HepG2 (cell line): ENCODE results near the gene NBEAL2. TPM values are rescaled to one million over a fixed set of nuclear protein-coding genes. Genes with fewer than 3 reads are reported as not detected.

Source experiments
- ATAC-seq: fragments of 200-7000 bp; cut with Tn5 transposase; 3 replicates; pipeline ENCODE4 v1.9.1; 2020; ENCODE audit warnings: mild to moderate bottlenecking, moderate library complexity
- BruUV-seq: library from RNA; stranded (reverse); fragments of 400-500 nt; replicated peaks from 2 replicates; lab custom pipeline; 2021; lab: Mats Ljungman, UMichigan
- CTCF ChIA-PET: fragments of 300-600 bp; formaldehyde crosslinking; extraction: SDS; loops from one replicate; lab custom pipeline; 2021; ENCODE audit warnings: low total read pairs, inconsistent platforms, low intra/inter-chr PET ratio; lab: Yijun Ruan, JAX
- POLR2A ChIA-PET: fragments of 350-600 bp; sonication (Branson Sonifier 250); formaldehyde crosslinking; loops from one replicate; lab custom pipeline; 2020; ENCODE audit warnings: antibody characterized with exemption, inconsistent platforms; lab: Yijun Ruan, JAX
- DNase-seq: peaks from one replicate; pipeline ENCODE4 v3.0.0-alpha.2; 2015; ENCODE audit warnings: low spot score
- FAIRE-seq: peaks from 3 replicates; lab custom pipeline; 2011; peaks lifted over from hg19 to GRCh38; lab: Jason Lieb, UNC
- H2AFZ ChIP-seq: one replicate; pipeline ENCODE4 v1.6.1; 2011; ENCODE audit warnings: low read length, inconsistent platforms
- H3K27ac ChIP-seq: fragments of 300-600 bp; 3 replicates; pipeline ENCODE4 v1.8.0; 2011; ENCODE audit warnings: mixed run types, mild to moderate bottlenecking, mixed read lengths, low read length, inconsistent platforms; ENCODE audit not compliant: insufficient read depth; ENCODE audit errors: extremely low read length
- H3K27me3 ChIP-seq, 2 experiments: fragments of 200-600 bp in 1 of 2; 2 replicates in 1 of 2; 3 replicates in 1 of 2; pipeline versions ENCODE4 v1.6.0 to v1.8.0; 2011; ENCODE audit warnings: low read length in 2 of 2, mild to moderate bottlenecking in 2 of 2, moderate library complexity in 2 of 2, inconsistent platforms in 1 of 2; ENCODE audit not compliant: insufficient read depth in 2 of 2, control insufficient read depth in 1 of 2
- H3K36me3 ChIP-seq, 2 experiments: fragments of 200-600 bp in 1 of 2; replicated peaks in 1 of 2; 2 replicates in 1 of 2; 3 replicates in 1 of 2; pipeline versions ENCODE4 v1.5.1 to v1.8.0; 2011; ENCODE audit warnings: low read length in 2 of 2, inconsistent platforms in 1 of 2; ENCODE audit not compliant: insufficient read depth in 2 of 2, control insufficient read depth in 1 of 2
- H3K4me1 ChIP-seq: 2 replicates; pipeline ENCODE4 v1.5.1; 2012; ENCODE audit warnings: low read length, inconsistent platforms; ENCODE audit not compliant: insufficient read depth
- H3K4me2 ChIP-seq: 2 replicates; pipeline ENCODE4 v1.6.0; 2011; ENCODE audit warnings: low read depth, low read length, inconsistent platforms
- H3K4me3 ChIP-seq, 3 experiments: fragments of 200-600 bp in 1 of 3; sonication (generic), shearing (Covaris generic) in 1 of 3; replicated peaks in 1 of 3; 2 replicates each; pipeline ENCODE4 v1.5.1; 2011 to 2016; ENCODE audit warnings: low read length in 3 of 3, inconsistent platforms in 2 of 3, low read depth in 2 of 3, mild to moderate bottlenecking in 2 of 3, control low read depth in 1 of 3, mixed read lengths in 1 of 3; ENCODE audit not compliant: insufficient read depth in 1 of 3
- H3K79me2 ChIP-seq: one replicate; pipeline ENCODE4 v1.6.1; 2011; ENCODE audit warnings: low read length, inconsistent platforms; ENCODE audit not compliant: insufficient read depth
- H3K9ac ChIP-seq: 2 replicates; pipeline ENCODE4 v1.6.0; 2011; ENCODE audit warnings: mild to moderate bottlenecking, low read depth, low read length, inconsistent platforms; ENCODE audit not compliant: insufficient read depth
- H3K9me3 ChIP-seq: 2 replicates; pipeline ENCODE4 v1.5.1; 2012; ENCODE audit warnings: mild to moderate bottlenecking, low read length
- H4K20me1 ChIP-seq: 2 replicates; pipeline ENCODE4 v1.6.0; 2011; ENCODE audit warnings: inconsistent platforms, mild to moderate bottlenecking, low read length, moderate library complexity; ENCODE audit not compliant: insufficient read depth
- CBFB ChIP-seq: sonication (generic); formaldehyde crosslinking; IDR thresholded peaks from 2 replicates; pipeline ENCODE4 v1.4.0; 2020; ENCODE audit warnings: missing genetic modification reagents
- DR1 ChIP-seq: sonication (generic); formaldehyde crosslinking; IDR thresholded peaks from 2 replicates; pipeline ENCODE4 v1.8.0; 2021; ENCODE audit warnings: mild to moderate bottlenecking, missing genetic modification reagents, inconsistent platforms
- GTF2F1 ChIP-seq: fragments of 150-350 bp; IDR thresholded peaks from 2 replicates; pipeline ENCODE4 v1.6.1; 2014; ENCODE audit warnings: low read length
- KLF11 ChIP-seq: IDR thresholded peaks from 2 replicates; pipeline ENCODE4 v1.6.1; 2016; ENCODE audit warnings: missing compliant biosample characterization
- MEIS2 ChIP-seq: sonication (generic); formaldehyde crosslinking; IDR thresholded peaks from 2 replicates; pipeline ENCODE4 v1.9.0; 2021; ENCODE audit warnings: mild to moderate bottlenecking, missing genetic modification reagents
- NFE2L1 ChIP-seq: sonication (generic); formaldehyde crosslinking; IDR thresholded peaks from 2 replicates; pipeline ENCODE4 v1.4.0; 2020; ENCODE audit warnings: missing genetic modification reagents, mild to moderate bottlenecking, borderline replicate concordance
- ONECUT2 ChIP-seq: sonication (generic); formaldehyde crosslinking; IDR thresholded peaks from 2 replicates; pipeline ENCODE4 v1.4.0; 2020; ENCODE audit warnings: missing genetic modification reagents
- SMARCC2 ChIP-seq: fragments of 450-650 bp; IDR thresholded peaks from 2 replicates; pipeline ENCODE4 v1.6.1; 2017; ENCODE audit warnings: antibody characterized with exemption, mild to moderate bottlenecking
- SMARCE1 ChIP-seq: fragments of 450-650 bp; IDR thresholded peaks from 2 replicates; pipeline ENCODE4 v1.6.1; 2017; ENCODE audit warnings: borderline replicate concordance
- SOX5 ChIP-seq: IDR thresholded peaks from 2 replicates; pipeline ENCODE4 v1.6.1; 2016; ENCODE audit warnings: borderline replicate concordance
- ZFYVE20 ChIP-seq: sonication (generic); formaldehyde crosslinking; IDR thresholded peaks from 2 replicates; pipeline ENCODE4 v1.8.0; 2023; ENCODE audit warnings: low read depth, mild to moderate bottlenecking, moderate library complexity, missing genetic modification reagents, borderline replicate concordance
- ZNF460 ChIP-seq: sonication (generic); formaldehyde crosslinking; IDR thresholded peaks from 2 replicates; pipeline ENCODE4 v1.5.1; 2020; ENCODE audit warnings: missing genetic modification reagents, mild to moderate bottlenecking, borderline replicate concordance
- ZNF501 ChIP-seq: sonication (generic); formaldehyde crosslinking; IDR thresholded peaks from 2 replicates; pipeline ENCODE4 v1.5.1; 2020; ENCODE audit warnings: mild to moderate bottlenecking, moderate library complexity, missing genetic modification reagents
- ZSCAN21 ChIP-seq: sonication (generic); formaldehyde crosslinking; IDR thresholded peaks from 2 replicates; pipeline ENCODE4 v1.8.0; 2022; ENCODE audit warnings: mild to moderate bottlenecking, missing genetic modification reagents, moderate library complexity, borderline replicate concordance
- WGBS: methylation state at CpG from one replicate; pipeline ENCODE4 v1.1.6; 2017; ENCODE audit warnings: low lambda C conversion rate; 5-methylcytosine and 5-hydroxymethylcytosine counted together
- in situ Hi-C: cut with HindIII; loops from 2 replicates; pipeline ENCODE4 v1.10.0; 2017; ENCODE audit warnings: low pct_unique_long_range_greater_than_20kb; ENCODE audit not compliant: extremely low pct_ligation_motif_present
- intact Hi-C: fragments of 100-400 bp; cut with micrococcal nuclease; formaldehyde crosslinking; loops from one replicate; pipeline ENCODE4 v1.10.0; 2022; ENCODE audit not compliant: unreplicated experiment
- polyA plus RNA-seq, 8 experiments: library from polyadenylated mRNA; depleted of rRNA in 3 of 8; stranded (reverse) in 7 of 8; unstranded in 1 of 8; fragments of >200 nt; fragmentation: Illumina TruSeq in 4 of 8; extraction: Trizol in 4 of 8; gene quantifications; 2 replicates each; pipeline versions ENCODE4 v1.2.1 to v1.2.3, GENCODE V29; 2011 to 2016; ENCODE audit warnings: low read depth in 4 of 8, missing spikeins in 1 of 8, mixed read lengths in 1 of 8; ENCODE audit not compliant: insufficient read depth in 1 of 8
- total RNA-seq, 5 experiments: library from RNA; depleted of rRNA; stranded (reverse); fragments of >200 nt; fragmentation: Illumina TruSeq; extraction: Trizol; gene quantifications; 2 replicates each; pipeline ENCODE4 v1.2.3, GENCODE V29; 2016; ENCODE audit warnings: low read depth in 1 of 5
- TF ChIP-seq, protein P1 (sequence below): sonication (generic); formaldehyde crosslinking; IDR thresholded peaks from 2 replicates; pipeline ENCODE4 v1.4.0; 2020; ENCODE audit warnings: missing genetic modification reagents

Gene NBEAL2
- total and polyA plus RNA-seq, 2 of the 13 experiments (the other 11 are each of a cell fraction or from before 2014, with no cell fraction given): 9.7 to 12.4 TPM

- Histone ChIP-seq H3K4me2 (no peak overlapping the region), H3K9me3 (no peaks in the 10 kb centered on the region), H3K27me3 (no peaks in the 10 kb centered on the region), H3K4me1 (peaks cover 92% of the 10 kb centered on the region), H3K79me2 (peaks cover 65% of the 10 kb centered on the region), H2AFZ (no peak overlapping the region), H3K4me3 (no peak overlapping the region), H3K27ac (no peak overlapping the region), H4K20me1 (peaks cover 15% of the 10 kb centered on the region), H3K36me3 (peaks cover 18 to 69% of the 10 kb centered on the region in 2 experiments), H3K9ac (no peak overlapping the region)
- DNase-seq (no peak), ATAC-seq (no peak), FAIRE-seq (no peak)
- no TSS peak for BruUV-seq
- intact Hi-C loops: no loop called here
- CTCF ChIA-PET: no interaction called here
- in situ Hi-C loops: no loop called here
- WGBS: 82% methylated on average over 1 of the region's 2 CpGs
- TF ChIP-seq ZNF501 (CRISPR knock-in tag) (no peak), KLF11 (CRISPR knock-in tag) (no peak), ZSCAN21 (CRISPR knock-in tag) (no peak), ZFYVE20 (CRISPR knock-in tag) (no peak), CBFB (no peak), SOX5 (CRISPR knock-in tag) (no peak), SMARCC2 (no peak), MEIS2 (CRISPR knock-in tag) (no peak), NFE2L1 (no peak), GTF2F1 (no peak), ZNF460 (CRISPR knock-in tag) (no peak), ONECUT2 (CRISPR knock-in tag) (no peak), DR1 (CRISPR knock-in tag) (no peak), SMARCE1 (no peak)
- TF ChIP-seq, protein P1, sequence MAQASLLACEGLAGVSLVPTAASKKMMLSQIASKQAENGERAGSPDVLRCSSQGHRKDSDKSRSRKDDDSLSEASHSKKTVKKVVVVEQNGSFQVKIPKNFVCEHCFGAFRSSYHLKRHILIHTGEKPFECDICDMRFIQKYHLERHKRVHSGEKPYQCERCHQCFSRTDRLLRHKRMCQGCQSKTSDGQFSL (CRISPR knock-in tag): no peak
- POLR2A ChIA-PET: interaction anchor here (0.7 kb wide), 1 partner anchor 442 kb away, joined by 3 read pairs; no protein-coding TSS in a partner anchor
Observed at GRCh38 chr3:46938118-46938517, 41.3 kb upstream of the NBEAL2 start.
